Retina (tissue), 1 donor: ENCODE data around the gene PDCD2L.
"Not testable (repeated sequence)": the region's sequence is repeated elsewhere in the genome, so short reads cannot be mapped to it uniquely, and the experiment has no call there.

Experiments used
- DNase-seq: peaks from one replicate; pipeline ENCODE4 v3.0.0-alpha.2; 2016

Gene PDCD2L

GRCh38 chr19:34404109-34404909, at the start of gene PDCD2L:
Gene PDCD2L (plus strand): TSS chr19:34404399. CDS start chr19:34404431, 32 bp downstream.
- DNase-seq, result peak; percentile 94

- no peak for DNase-seq
These were observed 49.0 kb upstream of the PDCD2L start for GRCh38 chr19:34355201-34355600.

DNA sequence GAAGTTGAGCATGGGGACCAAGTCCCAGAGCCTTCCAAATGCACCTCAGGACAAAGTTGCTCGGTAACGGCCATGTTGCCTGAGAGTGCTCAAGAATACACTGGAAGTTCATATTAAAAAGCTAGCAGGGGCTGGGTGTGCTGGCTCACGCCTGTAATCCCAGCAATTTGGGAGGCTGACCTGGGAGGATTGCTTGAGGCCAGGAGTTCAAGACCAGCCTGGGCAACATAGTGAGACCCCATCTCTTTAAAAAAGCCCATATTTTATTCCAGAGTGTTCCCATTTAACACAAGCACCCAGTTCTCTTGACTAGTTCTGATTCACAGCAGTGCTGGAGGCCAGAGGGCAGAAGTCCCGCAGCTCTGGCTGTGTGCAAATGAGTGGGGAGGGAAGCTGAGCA, 47.3 kb upstream of the PDCD2L start:
- DNase-seq, result no peak

DNA sequence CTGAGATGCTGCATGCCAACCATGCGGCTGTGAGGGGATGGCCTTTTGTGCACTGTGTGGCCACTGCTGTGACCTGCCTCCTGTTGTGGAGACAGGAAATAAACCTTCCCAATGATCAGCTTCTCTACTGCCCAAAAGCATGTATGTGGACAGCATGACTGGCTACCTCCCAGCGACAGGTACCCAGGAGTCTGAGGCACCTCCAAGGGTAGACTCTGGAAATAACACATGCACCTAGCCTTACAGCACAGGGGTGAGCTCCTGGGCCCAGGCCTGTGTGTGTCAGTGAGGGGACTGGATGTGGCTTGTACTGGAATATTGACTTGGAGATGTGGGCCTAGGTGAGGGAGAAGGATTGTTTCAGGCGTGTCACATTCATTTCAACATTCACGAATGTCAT, 46.8 kb upstream of the PDCD2L start:
- no peak for DNase-seq

- DNase-seq, result peak; percentile 97
These were observed 44.9 kb upstream of the PDCD2L start for GRCh38 chr19:34359140-34359953.

DNA sequence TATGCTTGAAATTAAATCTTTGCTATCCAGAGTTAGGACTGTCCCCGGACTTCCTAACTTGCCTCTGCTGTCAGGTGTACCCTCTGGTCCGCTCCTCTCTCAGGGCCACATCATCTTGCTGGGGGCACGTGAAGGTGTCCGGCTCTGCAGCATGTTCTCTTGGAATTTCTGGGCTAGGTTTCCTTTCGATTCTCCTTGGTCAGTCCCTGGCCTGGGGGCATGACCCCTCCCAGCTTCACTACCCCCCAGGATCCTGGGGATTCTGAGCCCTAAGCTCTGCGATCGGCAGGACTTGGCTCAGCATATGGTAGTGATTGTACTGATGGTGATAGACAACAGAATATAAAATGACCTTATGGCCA, 44.3 kb upstream of the PDCD2L start:
- no peak for DNase-seq

DNA sequence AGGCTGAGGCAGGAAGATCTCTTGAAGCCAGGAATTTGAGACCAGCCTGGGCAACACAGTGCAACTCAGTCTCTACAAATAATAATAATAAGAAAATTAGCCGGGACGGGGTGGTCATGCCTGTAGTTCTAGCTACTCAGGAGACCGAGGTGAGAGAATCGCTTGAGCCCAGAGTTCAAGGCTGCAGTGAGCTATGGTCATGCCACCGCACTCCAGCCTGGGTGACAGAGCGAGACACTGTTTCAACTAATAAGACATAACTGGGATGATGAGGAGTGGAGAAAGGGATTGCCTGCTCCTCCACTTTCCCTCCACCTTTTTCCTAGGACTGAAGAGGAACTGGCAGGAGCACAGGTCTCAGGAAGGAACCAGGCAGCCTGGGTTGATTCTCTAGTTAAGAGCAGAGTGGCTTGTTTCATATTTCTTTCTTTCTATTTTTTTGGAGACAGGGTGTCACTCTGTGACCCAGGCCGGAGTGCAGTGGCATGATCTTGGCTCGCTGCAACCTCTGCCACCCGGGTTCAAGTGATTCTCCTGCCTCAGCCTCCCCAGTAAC, 43.8 kb upstream of the PDCD2L start:
- DNase-seq, result no peak

DNA sequence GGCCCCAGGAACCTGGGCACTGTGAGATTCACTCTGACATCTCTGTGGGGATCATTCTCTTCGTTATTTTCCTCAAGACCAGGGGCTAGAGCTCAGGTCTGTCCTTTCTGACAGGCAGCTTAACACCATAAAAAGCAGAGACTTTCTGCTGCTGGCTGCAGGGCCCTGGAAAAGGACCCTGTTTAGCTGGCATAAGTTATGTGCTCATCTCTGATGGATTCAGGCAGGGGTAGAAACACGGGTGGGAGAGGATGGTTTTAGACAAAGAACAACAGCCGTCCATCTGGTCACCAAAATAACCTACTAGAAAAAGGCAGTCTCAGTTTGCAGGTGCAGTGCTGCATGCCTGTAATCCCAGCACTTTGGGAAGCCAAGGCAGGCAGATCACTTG, 41.5 kb upstream of the PDCD2L start:
- no peak for DNase-seq

GRCh38 chr19:34363094-34363493, 41.1 kb upstream of the PDCD2L start:
- no peak for DNase-seq

DNA sequence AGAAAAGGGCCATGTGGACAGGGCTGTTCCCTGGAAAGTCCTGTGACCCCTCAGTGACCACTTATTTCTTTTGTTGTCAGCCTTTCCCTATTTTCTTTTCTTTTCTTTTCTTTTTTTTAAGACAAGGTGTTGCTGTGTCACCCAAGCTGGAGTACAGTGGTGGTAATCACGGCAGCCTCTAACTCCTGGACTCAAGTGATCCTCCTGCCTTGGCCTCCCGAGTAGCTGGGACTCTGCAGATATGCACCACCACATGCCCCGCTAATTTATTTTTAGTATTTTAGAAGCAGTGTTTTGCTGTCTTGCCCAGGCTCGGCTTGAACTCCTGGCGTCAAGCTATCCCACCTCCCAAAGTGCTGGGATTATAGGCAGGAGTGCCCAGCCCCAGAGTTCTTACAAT, 40.3 kb upstream of the PDCD2L start:
- no peak for DNase-seq

GRCh38 chr19:34364462-34364829, 39.8 kb upstream of the PDCD2L start:
- no peak for DNase-seq

DNA sequence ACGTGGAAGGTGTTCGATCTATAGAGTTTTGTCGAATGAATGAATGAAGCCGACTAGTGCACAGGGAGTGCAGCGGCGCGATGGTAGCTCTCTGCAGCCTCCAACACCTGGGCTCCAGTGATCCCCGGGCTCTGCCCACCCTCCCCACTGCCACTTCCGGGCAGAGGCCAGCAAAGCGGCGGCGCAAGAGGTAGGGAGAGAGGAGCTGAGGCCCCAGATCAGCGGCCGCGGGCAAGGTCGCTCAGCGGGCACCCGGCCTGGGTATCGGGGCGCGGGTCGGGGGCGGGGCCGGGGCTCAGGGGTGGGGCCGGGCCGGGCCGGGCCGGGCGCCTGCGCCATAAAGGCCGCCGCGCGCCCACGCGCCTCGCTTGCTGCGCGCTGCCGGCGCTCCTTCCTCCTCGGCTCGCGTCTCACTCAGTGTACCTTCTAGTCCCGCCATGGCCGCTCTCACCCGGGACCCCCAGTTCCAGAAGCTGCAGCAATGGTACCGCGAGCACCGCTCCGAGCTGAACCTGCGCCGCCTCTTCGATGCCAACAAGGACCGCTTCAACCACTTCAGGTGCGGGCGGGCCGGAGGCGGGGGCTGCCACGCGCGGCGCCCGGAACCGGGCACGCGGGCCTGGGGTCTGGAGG, 39.3 kb upstream of the PDCD2L start, which contains the start of gene GPI:
GPI (plus strand) TSS at position 367 of the 633 bp plus-strand sequence; CDS start at position 438, 71 bp downstream.
- DNase-seq, result peak; percentile 75

DNA sequence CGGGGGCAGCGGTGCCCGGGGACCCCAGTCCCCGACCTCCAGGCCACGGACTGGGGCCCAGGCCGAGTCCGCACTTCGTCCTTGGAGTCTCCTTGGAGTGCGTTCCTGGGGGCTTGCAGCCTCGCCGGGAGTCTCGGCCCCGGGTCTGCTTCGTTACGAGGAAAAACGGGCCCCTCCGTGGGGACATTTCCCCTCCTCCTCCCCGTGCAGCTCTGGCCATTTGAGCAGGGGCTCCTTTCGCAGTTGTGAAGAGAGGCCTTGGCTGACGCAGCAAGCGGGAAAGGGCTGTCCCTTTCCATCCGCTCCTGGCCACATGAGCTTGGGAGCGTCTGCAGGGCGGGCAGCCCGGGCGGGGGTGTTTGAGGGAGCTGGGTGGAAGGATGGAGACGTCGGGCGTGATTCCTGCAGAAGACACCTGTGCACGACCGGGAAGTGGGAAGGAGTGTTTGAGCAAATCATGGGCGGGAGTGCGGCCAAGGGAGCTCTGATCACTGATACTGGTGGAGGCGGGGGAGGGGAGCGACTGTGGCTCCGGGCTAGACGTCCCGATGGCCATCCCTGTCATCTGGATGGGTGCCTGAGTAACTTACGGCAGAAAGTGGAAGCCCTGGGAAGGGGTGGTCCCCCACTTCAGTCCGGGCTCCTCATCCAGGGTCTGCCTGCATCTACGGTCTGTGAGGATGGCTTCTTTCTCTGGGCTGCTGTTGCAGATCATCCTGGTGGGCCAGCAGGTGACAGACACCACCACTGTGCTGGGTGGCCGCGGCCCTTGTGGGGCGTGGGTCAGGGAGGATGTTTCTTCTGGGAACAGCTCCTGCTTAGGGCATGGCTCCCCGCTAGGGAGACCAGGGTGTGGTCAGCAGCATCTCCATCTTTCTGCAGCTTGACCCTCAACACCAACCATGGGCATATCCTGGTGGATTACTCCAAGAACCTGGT, 38.5 kb upstream of the PDCD2L start:
- DNase-seq, result peak; percentile 70

GRCh38 chr19:34366738-34367623, 37.2 kb upstream of the PDCD2L start:
- no peak for DNase-seq

- DNase-seq, result no peak
These were observed 36.6 kb upstream of the PDCD2L start for GRCh38 chr19:34367624-34367957.

DNA sequence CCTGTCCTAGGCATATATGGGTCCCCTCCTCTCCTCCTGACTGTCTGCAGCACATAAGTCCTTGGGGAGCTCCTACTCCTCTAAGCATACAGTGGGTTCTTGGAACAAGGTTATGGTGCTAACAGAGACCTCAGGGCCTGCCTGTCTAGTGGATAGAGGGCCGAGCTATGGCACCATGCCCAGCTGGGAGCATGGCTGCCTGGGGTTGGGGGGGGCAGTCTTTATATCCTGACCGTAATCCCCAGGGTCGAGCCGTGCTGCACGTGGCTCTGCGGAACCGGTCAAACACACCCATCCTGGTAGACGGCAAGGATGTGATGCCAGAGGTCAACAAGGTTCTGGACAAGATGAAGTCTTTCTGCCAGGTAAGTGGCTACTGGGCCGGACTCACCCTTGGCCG, 35.9 kb upstream of the PDCD2L start:
- no peak for DNase-seq

- not testable (repeated sequence) for DNase-seq
These were observed 35.0 kb upstream of the PDCD2L start for GRCh38 chr19:34369166-34369565.

GRCh38 chr19:34370117-34370516, 34.1 kb upstream of the PDCD2L start:
- DNase-seq, result no peak

DNA sequence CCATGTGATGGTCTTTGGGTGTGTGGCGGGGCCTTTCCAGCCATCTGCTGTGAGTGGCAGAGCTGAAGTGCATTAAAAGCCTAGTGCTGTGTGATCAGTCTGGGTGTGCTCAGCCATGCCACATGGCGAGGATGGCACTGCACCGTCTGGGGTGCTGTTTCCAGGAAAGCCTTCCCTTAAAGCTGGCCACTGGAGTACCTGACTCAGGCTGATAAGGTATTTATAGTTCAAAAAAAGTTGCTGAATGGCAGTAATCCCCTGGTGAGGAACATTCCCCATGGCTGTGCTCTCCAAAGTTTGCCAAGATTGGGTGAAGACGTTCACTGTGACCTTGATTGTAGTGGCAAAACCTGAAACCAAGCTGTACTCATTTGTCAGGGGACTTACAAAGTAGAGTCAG, 33.2 kb upstream of the PDCD2L start:
- no peak for DNase-seq

- DNase-seq, result no peak
These were observed 30.5 kb upstream of the PDCD2L start for GRCh38 chr19:34373601-34374288.

- DNase-seq, result no peak
These were observed 28.6 kb upstream of the PDCD2L start for GRCh38 chr19:34375598-34375997.
